OCI-LY1 (cell line): Measurements from ENCODE around the gene NIPAL1.
A peak's percentile ranks its signal among the peaks of the same experiment; 100 is the strongest.

Experiments
- H2AFZ ChIP-seq: fragments of 200-600 bp; sonication (generic), shearing (Covaris generic); 2 replicates; pipeline ENCODE4 v1.6.0; 2014; ENCODE audit warnings: antibody characterized with exemption, mild to moderate bottlenecking, low read length
- H3F3A ChIP-seq: fragments of 200-600 bp; sonication (generic), shearing (Covaris generic); 2 replicates; pipeline ENCODE4 v1.6.0; 2014; ENCODE audit warnings: mild to moderate bottlenecking, antibody characterized with exemption, low read length, moderate library complexity; ENCODE audit not compliant: insufficient read depth
- H3K27ac ChIP-seq: fragments of 200-600 bp; sonication (generic); 2 replicates; pipeline ENCODE4 v1.5.1; 2014; ENCODE audit warnings: low read length, mixed run types, mild to moderate bottlenecking, low read depth; ENCODE audit not compliant: poor library complexity, severe bottlenecking
- H3K27me3 ChIP-seq: fragments of 200-600 bp; sonication (generic); 2 replicates; pipeline ENCODE4 v1.6.0; 2014; ENCODE audit warnings: antibody characterized with exemption, mild to moderate bottlenecking, low read length, moderate library complexity; ENCODE audit not compliant: insufficient read depth
- H3K36me3 ChIP-seq: fragments of 200-600 bp; sonication (generic); 2 replicates; pipeline ENCODE4 v1.6.1; 2014; ENCODE audit warnings: mild to moderate bottlenecking, antibody characterized with exemption, low read length, moderate library complexity, mixed read lengths; ENCODE audit not compliant: insufficient read depth
- H3K4me1 ChIP-seq: fragments of 200-600 bp; sonication (generic); 2 replicates; pipeline ENCODE4 v1.5.1; 2014; ENCODE audit warnings: mild to moderate bottlenecking, low read length, moderate library complexity; ENCODE audit not compliant: insufficient read depth, severe bottlenecking
- H3K4me2 ChIP-seq: fragments of 200-600 bp; sonication (generic), shearing (Covaris generic); 2 replicates; pipeline ENCODE4 v1.6.1; 2014; ENCODE audit warnings: low read length
- H3K4me3 ChIP-seq: fragments of 200-600 bp; sonication (generic); 2 replicates; pipeline ENCODE4 v1.5.1; 2014; ENCODE audit warnings: low read length, low read depth, mild to moderate bottlenecking, mixed read lengths; ENCODE audit not compliant: poor library complexity, severe bottlenecking
- H3K79me2 ChIP-seq: fragments of 200-600 bp; shearing (Covaris generic); 2 replicates; pipeline ENCODE4 v1.6.1; 2016; ENCODE audit warnings: mixed run types, low read length, mixed read lengths; ENCODE audit not compliant: insufficient read depth
- H3K9ac ChIP-seq: fragments of 200-600 bp; sonication (generic), shearing (Covaris generic); 2 replicates; pipeline ENCODE4 v1.6.1; 2014; ENCODE audit warnings: mild to moderate bottlenecking, low read length, mixed read lengths
- H3K9me2 ChIP-seq: fragments of 200-600 bp; sonication (generic), shearing (Covaris generic); 2 replicates; pipeline ENCODE4 v1.6.1; 2014; ENCODE audit warnings: low read depth, mild to moderate bottlenecking, low read length, mixed read lengths
- H3K9me3 ChIP-seq: fragments of 200-600 bp; shearing (Covaris generic); 2 replicates; pipeline ENCODE4 v1.6.1; 2014; ENCODE audit warnings: low read length, mixed read lengths
- H4K20me1 ChIP-seq: fragments of 200-600 bp; sonication (generic), shearing (Covaris generic); 2 replicates; pipeline ENCODE4 v1.6.0; 2016; ENCODE audit warnings: mild to moderate bottlenecking, low read length; ENCODE audit not compliant: insufficient read depth
- CTCF ChIP-seq: fragments of 200-600 bp; sonication (generic), shearing (Covaris generic); IDR thresholded peaks from 2 replicates; pipeline ENCODE4 v1.5.1; 2017; ENCODE audit warnings: mild to moderate bottlenecking, antibody characterized with exemption, low read length, moderate library complexity, mixed read lengths
- EZH2 ChIP-seq: fragments of 200-600 bp; sonication (generic), shearing (Covaris generic); IDR thresholded peaks from 2 replicates; pipeline ENCODE4 v1.8.0; 2017; ENCODE audit warnings: borderline replicate concordance, mixed run types, mild to moderate bottlenecking, antibody characterized with exemption, low read length, moderate library complexity, mixed read lengths

NIPAL1 gene

GRCh38 chr4:48012824-48013223, 3.7 kb upstream of the NIPAL1 start:
- Histone ChIP-seq H3F3A (no peaks in the 10 kb centered on the region), H3K9ac (no peak overlapping the region), H3K4me1 (peaks cover 16% of the 10 kb centered on the region), H3K4me3 (no peak overlapping the region), H3K27me3 (no peaks in the 10 kb centered on the region), H3K9me3 (no peaks in the 10 kb centered on the region), H3K79me2 (no peaks in the 10 kb centered on the region), H3K27ac (no peak overlapping the region), H4K20me1 (no peaks in the 10 kb centered on the region), H3K36me3 (no peaks in the 10 kb centered on the region), H3K4me2 (no peak overlapping the region), H3K9me2 (no peaks in the 10 kb centered on the region), H2AFZ (no peak overlapping the region)
- no peak for TF ChIP-seq CTCF
- no peak for TF ChIP-seq EZH2

GRCh38 chr4:48015216-48015615, 1.4 kb upstream of the NIPAL1 start:
- H3K9ac ChIP-seq: no peak overlapping the region
- no peaks in the 10 kb centered on the region for H4K20me1 ChIP-seq
- H3K27me3 ChIP-seq: no peaks in the 10 kb centered on the region
- no peak overlapping the region for H2AFZ ChIP-seq
- H3F3A ChIP-seq: no peaks in the 10 kb centered on the region
- no peaks in the 10 kb centered on the region for H3K79me2 ChIP-seq
- no peak overlapping the region for H3K4me3 ChIP-seq
- H3K27ac ChIP-seq: no peak overlapping the region
- H3K36me3 ChIP-seq: no peaks in the 10 kb centered on the region
- TF ChIP-seq CTCF (no peak), EZH2 (no peak)
- peaks cover 16% of the 10 kb centered on the region for H3K4me1 ChIP-seq
- no peaks in the 10 kb centered on the region for H3K9me2 ChIP-seq
- H3K4me2 ChIP-seq: no peak overlapping the region
- no peaks in the 10 kb centered on the region for H3K9me3 ChIP-seq

- Histone ChIP-seq H3K27ac (no peak overlapping the region), H3K4me1 (peaks cover 16% of the 10 kb centered on the region), H3K27me3 (no peaks in the 10 kb centered on the region), H3K9me3 (no peaks in the 10 kb centered on the region), H3K9me2 (no peaks in the 10 kb centered on the region), H3K36me3 (no peaks in the 10 kb centered on the region), H3K79me2 (no peaks in the 10 kb centered on the region), H3F3A (no peaks in the 10 kb centered on the region), H4K20me1 (no peaks in the 10 kb centered on the region), H3K4me2 (peak overlapping the region; percentile 91), H3K4me3 (peak overlapping the region; percentile 68), H2AFZ (no peak overlapping the region), H3K9ac (no peak overlapping the region)
- TF ChIP-seq EZH2 (no peak), CTCF (no peak)
These were observed 894 bp upstream of the NIPAL1 start for GRCh38 chr4:48015678-48016077.
